H1 (cell line): ENCODE results near the gene SOAT2. TPM values are rescaled to one million over a fixed set of nuclear protein-coding genes. Genes with fewer than 3 reads are reported as not detected.

Source experiments
- CBX5 ChIP-seq: fragments of 300-800, 300-1000 bp; sonication (generic); IDR thresholded peaks from 2 replicates; pipeline ENCODE4 v1.7.1; 2016; ENCODE audit warnings: antibody characterized with exemption, low read length, low read depth
- CHD2 ChIP-seq: IDR thresholded peaks from 2 replicates; pipeline ENCODE4 v1.6.1; 2012; ENCODE audit warnings: low read length, improper control_type of control experiment
- E2F6 ChIP-seq: IDR thresholded peaks from 2 replicates; pipeline ENCODE4 v1.6.1; 2012; ENCODE audit warnings: inconsistent platforms
- EZH2 ChIP-seq: fragments of 200-600 bp; sonication (generic); IDR thresholded peaks from 2 replicates; pipeline ENCODE4 v1.7.1; 2012; ENCODE audit warnings: low read depth, mild to moderate bottlenecking, moderate library complexity, low read length, inconsistent platforms; ENCODE audit not compliant: severe bottlenecking
- MAX ChIP-seq: IDR thresholded peaks from 2 replicates; pipeline ENCODE4 v1.6.1; 2012; ENCODE audit warnings: inconsistent platforms
- NRF1 ChIP-seq: IDR thresholded peaks from 2 replicates; pipeline ENCODE4 v1.6.1; 2011; ENCODE audit warnings: mild to moderate bottlenecking, low read depth, low read length, improper control_type of control experiment
- POLR2AphosphoS5 ChIP-seq: IDR thresholded peaks from 2 replicates; pipeline ENCODE4 v1.6.1; 2011; ENCODE audit warnings: low read depth, low read length
- SUZ12 ChIP-seq: fragments of 200-600 bp; sonication (generic); IDR thresholded peaks from 2 replicates; pipeline ENCODE4 v1.6.1; 2012; ENCODE audit warnings: mild to moderate bottlenecking, inconsistent platforms, low read length, moderate library complexity, mixed read lengths
- polyA plus RNA-seq, 7 experiments: library from polyadenylated mRNA; depleted of rRNA in 3 of 7; stranded (reverse) in 5 of 7; unstranded in 2 of 7; fragments of >200 nt in 5 of 7; fragments of 200-250 nt in 2 of 7; gene quantifications; 1 replicate in 5 of 7; 2 replicates in 1 of 7; 4 replicates in 1 of 7; pipeline versions ENCODE4 v1.2.1 to v1.2.3, GENCODE V29; 2011 to 2013; ENCODE audit warnings: missing spikeins in 2 of 7, mixed read lengths in 2 of 7
- total RNA-seq: library from RNA; stranded (reverse); fragmentation: NEBNext Ultra II Directional; extraction: Animal tissue kit (Norgen Biotek cat#: 25700); gene quantifications from 2 replicates; pipeline ENCODE4 v1.2.1, GENCODE V29; 2021

The SOAT2 gene
- total and polyA plus RNA-seq, 2 of the 8 experiments (the other 6 are each of a cell fraction or from before 2014, with no cell fraction given): 0.08 TPM; not detected in 1

- TF ChIP-seq E2F6 (no peak), NRF1 (no peak), CHD2 (no peak), EZH2 (no peak), POLR2AphosphoS5 (no peak), CBX5 (no peak), SUZ12 (no peak), MAX (no peak)
These were observed 2.7 kb upstream of the SOAT2 start (continued) for GRCh38 chr12:53100466-53101151.
